B cell (primary cell): ENCODE results near the gene PAPOLB.

Experiments used
- CTCF ChIP-seq: fragments of 200-600 bp; IDR thresholded peaks from one replicate; pipeline ENCODE4 v1.8.0; 2022; ENCODE audit warnings: antibody characterized with exemption, mild to moderate bottlenecking
- EZH2 ChIP-seq: IDR thresholded peaks from 2 replicates; pipeline ENCODE4 v1.6.1; 2012; ENCODE audit warnings: borderline replicate concordance, low read depth, mild to moderate bottlenecking, moderate library complexity, low read length; ENCODE audit not compliant: insufficient read depth, poor library complexity, severe bottlenecking

DNA sequence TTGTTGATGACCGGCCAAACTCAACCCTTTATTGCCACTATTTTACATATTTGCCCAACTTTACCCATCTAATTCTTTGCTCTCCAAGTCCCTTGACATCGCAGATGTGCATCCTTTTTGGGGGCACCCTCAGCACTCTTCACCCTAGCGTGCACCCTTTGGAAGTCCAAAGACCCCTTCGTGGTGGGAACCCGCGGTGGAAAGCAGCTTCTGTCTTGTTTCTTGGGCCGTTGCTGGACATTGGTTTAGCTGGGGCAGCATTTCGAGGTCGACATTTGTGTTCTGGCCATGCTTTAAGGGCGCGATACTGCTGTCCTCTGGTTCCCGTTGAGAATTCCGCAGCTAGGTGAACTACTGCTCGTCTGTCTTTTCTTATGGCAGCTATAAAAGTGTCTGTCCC, 326 bp upstream of the PAPOLB start:
- TF ChIP-seq CTCF (no peak), EZH2 (no peak)
